Common myeloid progenitor, CD34-positive (primary cell): ENCODE measurements around the gene RNF169.

Source experiments
- CTCF ChIA-PET: fragments of 350-600 bp; sonication (Branson Sonifier 250); formaldehyde crosslinking; loops from one replicate; lab custom pipeline; 2021; ENCODE audit warnings: antibody characterized with exemption; lab: Charles Lee
- POLR2A ChIA-PET: fragments of 350-600 bp; sonication (Branson Sonifier 250); formaldehyde crosslinking; loops from one replicate; lab custom pipeline; 2021; ENCODE audit warnings: antibody characterized with exemption; lab: Charles Lee
- DNase-seq, 3 donors: peaks; one replicate each; pipeline versions ENCODE4 v3.0.0 to v3.0.0-alpha.2; 2013
- H3K27ac ChIP-seq, 2 experiments: 1 replicate in 1 of 2; 2 replicates in 1 of 2; pipeline ENCODE4 v1.7.0; 2013; ENCODE audit warnings: inconsistent platforms in 2 of 2, low read length in 2 of 2, mild to moderate bottlenecking in 2 of 2, low read depth in 1 of 2, moderate library complexity in 1 of 2; ENCODE audit not compliant: severe bottlenecking in 2 of 2, insufficient read depth in 1 of 2, poor library complexity in 1 of 2
- H3K27me3 ChIP-seq, 5 experiments: replicated peaks in 2 of 5; 1 replicate in 3 of 5; 2 replicates in 2 of 5; pipeline versions ENCODE4 v1.6.1 to v1.7.0; 2013; ENCODE audit warnings: low read length in 4 of 5, mild to moderate bottlenecking in 2 of 5, moderate library complexity in 2 of 5, inconsistent platforms in 1 of 5; ENCODE audit not compliant: insufficient read depth in 5 of 5, control insufficient read depth in 4 of 5
- H3K36me3 ChIP-seq, 4 experiments: 1 replicate in 2 of 4; 2 replicates in 2 of 4; pipeline versions ENCODE4 v1.6.1 to v1.7.0; 2013; ENCODE audit warnings: low read length in 3 of 4, control low read depth in 1 of 4, mild to moderate bottlenecking in 1 of 4; ENCODE audit not compliant: control insufficient read depth in 4 of 4, insufficient read depth in 4 of 4
- H3K4me1 ChIP-seq, 4 experiments: 1 replicate in 3 of 4; 2 replicates in 1 of 4; pipeline versions ENCODE4 v1.6.1 to v1.7.1; 2013; ENCODE audit warnings: low read length in 3 of 4, mild to moderate bottlenecking in 3 of 4, control low read depth in 1 of 4, inconsistent platforms in 1 of 4, moderate library complexity in 1 of 4; ENCODE audit not compliant: control insufficient read depth in 4 of 4, insufficient read depth in 4 of 4; ENCODE audit errors: control extremely low read depth in 1 of 4
- H3K4me3 ChIP-seq, 7 experiments: 1 replicate in 4 of 7; 2 replicates in 3 of 7; pipeline versions ENCODE4 v1.5.1 to v1.7.0; 2013; ENCODE audit warnings: mild to moderate bottlenecking in 7 of 7, low read length in 6 of 7, moderate library complexity in 6 of 7, inconsistent platforms in 2 of 7, low read depth in 2 of 7, control low read depth in 1 of 7; ENCODE audit not compliant: insufficient read depth in 4 of 7, control insufficient read depth in 1 of 7; ENCODE audit errors: extremely low read depth in 1 of 7
- H3K9me3 ChIP-seq, 5 experiments: 1 replicate in 4 of 5; 2 replicates in 1 of 5; pipeline versions ENCODE4 v1.6.1 to v1.7.1; 2013; ENCODE audit warnings: low read length in 4 of 5, mild to moderate bottlenecking in 2 of 5, inconsistent platforms in 1 of 5, low read depth in 1 of 5, moderate library complexity in 1 of 5; ENCODE audit not compliant: control insufficient read depth in 4 of 5, insufficient read depth in 2 of 5; ENCODE audit errors: control extremely low read depth in 1 of 5
- whole genome bisulfite sequencing: methylation state at CpG from one replicate; pipeline ENCODE4 v1.1.5; 2013; ENCODE audit not compliant: insufficient coverage; 5-methylcytosine and 5-hydroxymethylcytosine counted together

Gene RNF169

DNA sequence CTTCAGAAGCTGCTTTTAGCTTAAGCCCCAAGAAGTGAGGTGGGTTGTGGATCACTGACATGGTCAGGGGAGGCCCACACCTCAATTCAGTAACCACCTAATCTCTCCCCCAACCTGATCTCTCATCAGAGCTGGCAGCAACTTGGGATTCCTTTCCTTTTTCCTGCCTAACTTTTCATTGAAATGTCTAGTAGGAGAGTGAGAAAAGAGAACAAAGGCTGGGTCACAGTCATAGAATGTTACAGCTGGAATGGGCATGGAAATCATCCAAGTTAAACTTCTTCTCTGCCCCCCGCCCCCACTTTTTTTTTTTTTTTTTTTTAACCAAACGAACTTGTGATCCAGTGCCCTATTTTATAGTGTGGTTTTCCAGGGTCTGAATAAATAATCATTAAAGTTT is 91.8 kb downstream of the RNF169 start:
- H3K4me3 ChIP-seq = no peak overlapping the region
- ChIA-PET CTCF (no interaction called here), POLR2A (no interaction called here)
- H3K36me3 ChIP-seq = peaks cover 34 to 78% (median 55%) of the 10 kb centered on the region in 4 experiments
- H3K9me3 ChIP-seq = no peaks in the 10 kb centered on the region
- H3K27me3 ChIP-seq = no peaks in the 10 kb centered on the region
- WGBS = no CpG with 5 or more reads among the region's 2 CpGs
- no peak for DNase-seq
- H3K4me1 ChIP-seq = peaks cover 0 to 13% (median 5%) of the 10 kb centered on the region in 4 experiments
- no peak overlapping the region for H3K27ac ChIP-seq

GRCh38 chr11:74842967-74843366 is 94.3 kb downstream of the RNF169 start:
- Histone ChIP-seq H3K9me3 (no peaks in the 10 kb centered on the region), H3K27me3 (no peaks in the 10 kb centered on the region), H3K36me3 (peaks cover 23 to 61% (median 38%) of the 10 kb centered on the region in 4 experiments), H3K27ac (no peak overlapping the region), H3K4me3 (no peak overlapping the region), H3K4me1 (peaks cover 2 to 24% (median 9%) of the 10 kb centered on the region in 4 experiments)
- 96% methylated on average over 13 of the region's 13 CpGs for WGBS
- DNase-seq = no peak
- ChIA-PET CTCF (no interaction called here), POLR2A (no interaction called here)

- POLR2A ChIA-PET = no interaction called here
Measured at GRCh38 chr11:74844072-74844471, 95.4 kb downstream of the RNF169 start.

DNA sequence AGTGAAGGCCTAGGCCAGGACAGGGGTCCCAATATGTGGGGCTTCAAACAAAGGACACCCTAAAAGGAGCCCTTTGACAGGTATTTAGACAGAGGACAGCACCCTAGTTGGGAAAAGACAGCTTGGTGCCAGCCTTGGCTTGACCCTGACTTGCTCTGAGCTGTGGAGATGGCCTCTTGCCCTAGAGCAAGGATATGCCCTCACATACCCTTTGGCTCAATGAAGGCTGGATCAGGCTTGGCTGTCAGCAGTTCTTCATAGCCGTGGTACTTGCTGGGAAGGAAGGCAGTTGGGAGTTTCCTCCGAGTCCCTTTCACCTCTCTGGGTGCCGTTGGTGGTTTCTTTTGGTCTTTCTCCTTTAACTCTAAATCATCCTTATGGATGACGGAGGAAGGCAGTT is 96.2 kb downstream of the RNF169 start:
- DNase-seq = no peak
- Histone ChIP-seq H3K4me3 (no peak overlapping the region), H3K27me3 (no peaks in the 10 kb centered on the region), H3K9me3 (no peaks in the 10 kb centered on the region), H3K27ac (no peak overlapping the region), H3K36me3 (peaks cover 21 to 67% (median 42%) of the 10 kb centered on the region in 4 experiments), H3K4me1 (peaks cover 2 to 13% (median 4%) of the 10 kb centered on the region in 4 experiments)
- ChIA-PET POLR2A (no interaction called here), CTCF (no interaction called here)
- 100% methylated on average over 2 of the region's 4 CpGs for WGBS

More at GRCh38 chr11:74844072-74844471, 95.4 kb downstream of the RNF169 start:
- no peaks in the 10 kb centered on the region for H3K9me3 ChIP-seq
- no peak overlapping the region for H3K27ac ChIP-seq
- H3K27me3 ChIP-seq = no peaks in the 10 kb centered on the region
- H3K4me1 ChIP-seq = peaks cover 2 to 20% (median 6%) of the 10 kb centered on the region in 4 experiments
- DNase-seq = no peak
- WGBS = 87% methylated on average over 2 of the region's 3 CpGs
- CTCF ChIA-PET = no interaction called here
- H3K36me3 ChIP-seq = peaks cover 19 to 61% (median 39%) of the 10 kb centered on the region in 4 experiments
- no peak overlapping the region for H3K4me3 ChIP-seq

GRCh38 chr11:74845978-74846517 is 97.4 kb downstream of the RNF169 start:
- H3K36me3 ChIP-seq = peaks cover 21 to 76% (median 47%) of the 10 kb centered on the region in 4 experiments

GRCh38 chr11:74846770-74847169 is 98.1 kb downstream of the RNF169 start:
- Histone ChIP-seq H3K36me3 (peaks cover 21 to 76% (median 51%) of the 10 kb centered on the region in 4 experiments), H3K9me3 (no peaks in the 10 kb centered on the region), H3K27me3 (no peaks in the 10 kb centered on the region), H3K4me3 (no peak overlapping the region), H3K4me1 (peaks cover 2 to 11% (median 4%) of the 10 kb centered on the region in 4 experiments), H3K27ac (no peak overlapping the region)
- WGBS = no CpG with 5 or more reads among the region's 2 CpGs
- ChIA-PET POLR2A (no interaction called here), CTCF (no interaction called here)
- no peak for DNase-seq

More at GRCh38 chr11:74845978-74846517, 97.4 kb downstream of the RNF169 start:
- ChIA-PET CTCF (no interaction called here), POLR2A (no interaction called here)
- H3K9me3 ChIP-seq = no peaks in the 10 kb centered on the region
- peaks cover 2 to 11% (median 4%) of the 10 kb centered on the region in 4 experiments for H3K4me1 ChIP-seq
- DNase-seq = no peak
- H3K27ac ChIP-seq = no peak overlapping the region
- H3K27me3 ChIP-seq = no peaks in the 10 kb centered on the region
- WGBS = 93% methylated on average over 2 of the region's 5 CpGs
- H3K4me3 ChIP-seq = no peak overlapping the region

- Histone ChIP-seq H3K27me3 (no peaks in the 10 kb centered on the region), H3K4me3 (no peak overlapping the region), H3K27ac (no peak overlapping the region), H3K36me3 (peaks cover 18 to 75% (median 53%) of the 10 kb centered on the region in 4 experiments), H3K4me1 (peaks cover 2 to 11% (median 4%) of the 10 kb centered on the region in 4 experiments), H3K9me3 (no peaks in the 10 kb centered on the region)
- ChIA-PET POLR2A (no interaction called here), CTCF (interaction anchor here (1.0 kb wide), 1 partner anchor 276 kb away, joined by 3 read pairs; no protein-coding TSS in a partner anchor)
- 100% methylated on average over 1 of the region's 1 CpG for WGBS
- DNase-seq = no peak
Measured at GRCh38 chr11:74847395-74847794, 98.7 kb downstream of the RNF169 start.
